HepG2 (cell line): ENCODE data around the gene B9D2. TPM values are rescaled to one million over a fixed set of nuclear protein-coding genes. Genes with fewer than 3 reads are reported as not detected.

Experiments
- CBX2 ChIP-seq, 2 experiments: fragments of 200-600 bp in 1 of 2; sonication (generic); formaldehyde crosslinking in 1 of 2; IDR thresholded peaks; 2 replicates each; pipeline versions ENCODE4 v1.7.0 to v1.8.1; 2018 to 2022; ENCODE audit warnings: low read depth in 2 of 2, low read length in 1 of 2, mild to moderate bottlenecking in 1 of 2, missing genetic modification reagents in 1 of 2
- CHD4 ChIP-seq: fragments of 200-600 bp; sonication (generic); IDR thresholded peaks from 2 replicates; pipeline ENCODE4 v1.7.0; 2017; ENCODE audit warnings: mild to moderate bottlenecking, low read length, borderline replicate concordance
- EZH2 ChIP-seq: conservative IDR thresholded peaks from 2 replicates; pipeline ENCODE4 v1.6.1; 2012; ENCODE audit warnings: mild to moderate bottlenecking, low read depth, low read length, moderate library complexity
- MXD4 ChIP-seq: IDR thresholded peaks from 2 replicates; pipeline ENCODE4 v1.6.1; 2016; ENCODE audit warnings: mild to moderate bottlenecking, missing biosample characterization, missing genetic modification reagents
- NFE2L1 ChIP-seq: sonication (generic); formaldehyde crosslinking; IDR thresholded peaks from 2 replicates; pipeline ENCODE4 v1.4.0; 2020; ENCODE audit warnings: missing genetic modification reagents, mild to moderate bottlenecking, borderline replicate concordance
- PRMT3 ChIP-seq: sonication (generic); formaldehyde crosslinking; IDR thresholded peaks from 2 replicates; pipeline ENCODE4 v1.8.1; 2022; ENCODE audit warnings: low read depth, mild to moderate bottlenecking, moderate library complexity, missing genetic modification reagents, borderline replicate concordance
- SALL2 ChIP-seq: sonication (generic); formaldehyde crosslinking; IDR thresholded peaks from 2 replicates; pipeline ENCODE4 v1.8.1; 2023; ENCODE audit warnings: mild to moderate bottlenecking, missing genetic modification reagents, inconsistent platforms
- SAP130 ChIP-seq: IDR thresholded peaks from 2 replicates; pipeline ENCODE4 v1.6.1; 2016; ENCODE audit warnings: low read depth
- SRSF1 ChIP-seq: fragments of 200-400 bp; formaldehyde crosslinking; optimal IDR thresholded peaks from 2 replicates; pipeline ENCODE3; 2017; ENCODE audit warnings: mild to moderate bottlenecking, low read depth, low read length, moderate library complexity
- ZFAT ChIP-seq: sonication (generic); formaldehyde crosslinking; conservative IDR thresholded peaks from 2 replicates; pipeline ENCODE4 v1.8.1; 2023; ENCODE audit warnings: missing genetic modification reagents, inconsistent platforms
- ZNF143 ChIP-seq: sonication (generic); formaldehyde crosslinking; IDR thresholded peaks from 2 replicates; pipeline ENCODE4 v1.4.0; 2020; ENCODE audit warnings: missing genetic modification reagents
- ZNF432 ChIP-seq: sonication (generic); formaldehyde crosslinking; IDR thresholded peaks from 2 replicates; pipeline ENCODE4 v1.5.0; 2020; ENCODE audit warnings: missing genetic modification reagents, mild to moderate bottlenecking, borderline replicate concordance
- ZNF577 ChIP-seq: sonication (generic); formaldehyde crosslinking; IDR thresholded peaks from 2 replicates; pipeline ENCODE4 v1.4.0; 2020; ENCODE audit warnings: mild to moderate bottlenecking, low read depth, missing genetic modification reagents, borderline replicate concordance
- ZNF589 ChIP-seq: sonication (generic); formaldehyde crosslinking; conservative IDR thresholded peaks from 2 replicates; pipeline ENCODE4 v1.8.0; 2022; ENCODE audit warnings: mild to moderate bottlenecking, moderate library complexity, missing genetic modification reagents
- ZSCAN25 ChIP-seq: sonication (generic); formaldehyde crosslinking; IDR thresholded peaks from 2 replicates; pipeline ENCODE4 v1.8.0; 2022; ENCODE audit warnings: mild to moderate bottlenecking, missing genetic modification reagents
- polyA plus RNA-seq, 8 experiments: library from polyadenylated mRNA; depleted of rRNA in 3 of 8; stranded (reverse) in 7 of 8; unstranded in 1 of 8; fragments of >200 nt; fragmentation: Illumina TruSeq in 4 of 8; extraction: Trizol in 4 of 8; gene quantifications; 2 replicates each; pipeline versions ENCODE4 v1.2.1 to v1.2.3, GENCODE V29; 2011 to 2016; ENCODE audit warnings: low read depth in 4 of 8, missing spikeins in 1 of 8, mixed read lengths in 1 of 8; ENCODE audit not compliant: insufficient read depth in 1 of 8
- total RNA-seq, 5 experiments: library from RNA; depleted of rRNA; stranded (reverse); fragments of >200 nt; fragmentation: Illumina TruSeq; extraction: Trizol; gene quantifications; 2 replicates each; pipeline ENCODE4 v1.2.3, GENCODE V29; 2016; ENCODE audit warnings: low read depth in 1 of 5
- TF ChIP-seq, protein P1 (sequence below): IDR thresholded peaks from 2 replicates; pipeline ENCODE4 v1.6.1; 2016; ENCODE audit warnings: control low read depth
- TF ChIP-seq, protein P2 (sequence below): sonication (generic); formaldehyde crosslinking; conservative IDR thresholded peaks from 2 replicates; pipeline ENCODE4 v1.5.0; 2020; ENCODE audit warnings: missing genetic modification reagents
- TF ChIP-seq, protein P3 (sequence below): sonication (generic); formaldehyde crosslinking; IDR thresholded peaks from 2 replicates; pipeline ENCODE4 v1.5.1; 2020; ENCODE audit warnings: missing genetic modification reagents, mild to moderate bottlenecking, borderline replicate concordance
- TF ChIP-seq, protein P4 (sequence below): sonication (generic); formaldehyde crosslinking; IDR thresholded peaks from 2 replicates; pipeline ENCODE4 v1.4.0; 2020; ENCODE audit warnings: mild to moderate bottlenecking, missing genetic modification reagents
- TF ChIP-seq, protein P5 (sequence below): sonication (generic); formaldehyde crosslinking; IDR thresholded peaks from 2 replicates; pipeline ENCODE4 v1.5.0; 2020; ENCODE audit warnings: missing genetic modification reagents

Gene B9D2
- total and polyA plus RNA-seq, 2 of the 13 experiments (the other 11 are each of a cell fraction or from before 2014, with no cell fraction given) = 3.1 to 4.4 TPM

DNA sequence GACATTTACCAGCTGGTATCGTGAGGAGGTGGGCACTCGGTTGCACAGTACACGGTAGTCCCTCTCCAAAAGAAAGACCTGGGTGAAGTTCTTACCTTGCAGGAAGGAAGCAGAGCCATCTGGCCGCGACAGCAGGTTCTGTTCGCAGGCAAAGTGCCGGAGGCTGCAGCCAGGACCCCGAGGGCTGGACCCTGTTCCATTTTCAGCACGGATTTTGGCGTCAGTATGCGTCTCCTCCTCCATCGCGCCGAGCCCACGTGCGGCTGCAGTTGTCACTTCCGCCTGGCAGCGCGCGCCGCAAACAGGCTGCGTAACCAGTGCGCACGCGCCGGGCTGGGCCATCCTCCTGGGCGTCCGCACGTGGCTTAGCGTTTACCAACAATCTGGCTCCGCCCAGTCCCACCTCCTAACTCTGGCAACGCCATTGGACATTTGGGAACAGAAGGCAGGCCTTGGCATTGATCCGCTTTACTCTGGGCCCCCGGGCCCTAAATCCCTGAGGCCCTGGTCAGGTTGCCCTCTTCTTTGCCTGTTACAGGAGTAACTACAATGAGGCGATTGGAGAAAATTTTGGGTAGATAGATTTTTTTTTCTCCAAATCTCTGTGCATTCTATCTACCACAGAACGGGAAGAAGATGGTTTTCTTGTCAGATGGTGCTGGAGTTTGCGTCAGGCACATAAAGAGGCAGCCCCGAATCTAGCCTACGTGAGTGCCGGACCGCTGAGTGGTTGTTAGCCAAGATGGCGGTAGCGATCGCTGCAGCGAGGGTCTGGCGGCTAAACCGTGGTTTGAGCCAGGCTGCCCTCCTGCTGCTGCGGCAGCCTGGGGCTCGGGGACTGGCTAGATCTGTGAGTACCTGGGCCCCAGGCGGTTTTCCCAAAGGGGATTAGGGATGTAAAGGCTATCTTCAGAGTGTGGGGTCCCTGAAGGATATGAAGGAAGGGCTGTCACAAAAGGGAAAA is 33.4 kb upstream of the B9D2 start, which contains the start of the genes BCKDHA and EXOSC5 (continued):
- TF ChIP-seq, protein P1, sequence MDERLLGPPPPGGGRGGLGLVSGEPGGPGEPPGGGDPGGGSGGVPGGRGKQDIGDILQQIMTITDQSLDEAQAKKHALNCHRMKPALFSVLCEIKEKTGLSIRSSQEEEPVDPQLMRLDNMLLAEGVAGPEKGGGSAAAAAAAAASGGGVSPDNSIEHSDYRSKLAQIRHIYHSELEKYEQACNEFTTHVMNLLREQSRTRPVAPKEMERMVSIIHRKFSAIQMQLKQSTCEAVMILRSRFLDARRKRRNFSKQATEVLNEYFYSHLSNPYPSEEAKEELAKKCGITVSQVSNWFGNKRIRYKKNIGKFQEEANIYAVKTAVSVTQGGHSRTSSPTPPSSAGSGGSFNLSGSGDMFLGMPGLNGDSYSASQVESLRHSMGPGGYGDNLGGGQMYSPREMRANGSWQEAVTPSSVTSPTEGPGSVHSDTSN = no peak
- TF ChIP-seq ZNF589 (no peak), ZNF432 (CRISPR knock-in tag) (no peak), MXD4 (CRISPR knock-in tag) (peak; percentile 100), ZSCAN25 (CRISPR knock-in tag) (peak; percentile 29; the same call in 1 of the 2 replicates), SALL2 (0 out of 2 replicates have a peak, but pooled peaks have one; percentile 66), CBX2 (IDR thresholded peaks at IDR 0.05; ENCODE audit: low read depth, low read length) (no peak), CBX2 (CRISPR knock-in tag; IDR thresholded peaks at IDR 0.05; ENCODE audit: low read depth) (peak; percentile 82; the same call in 1 of the 2 replicates), ZFAT (CRISPR knock-in tag) (no peak), ZNF577 (CRISPR knock-in tag) (no peak), EZH2 (no peak), CHD4 (no peak), PRMT3 (CRISPR knock-in tag) (no peak), SRSF1 (no peak), NFE2L1 (CRISPR knock-in tag) (no peak), ZNF143 (peak; percentile 54; the same call in 1 of the 2 replicates), SAP130 (CRISPR knock-in tag) (peak; percentile 100)
- TF ChIP-seq, protein P2, sequence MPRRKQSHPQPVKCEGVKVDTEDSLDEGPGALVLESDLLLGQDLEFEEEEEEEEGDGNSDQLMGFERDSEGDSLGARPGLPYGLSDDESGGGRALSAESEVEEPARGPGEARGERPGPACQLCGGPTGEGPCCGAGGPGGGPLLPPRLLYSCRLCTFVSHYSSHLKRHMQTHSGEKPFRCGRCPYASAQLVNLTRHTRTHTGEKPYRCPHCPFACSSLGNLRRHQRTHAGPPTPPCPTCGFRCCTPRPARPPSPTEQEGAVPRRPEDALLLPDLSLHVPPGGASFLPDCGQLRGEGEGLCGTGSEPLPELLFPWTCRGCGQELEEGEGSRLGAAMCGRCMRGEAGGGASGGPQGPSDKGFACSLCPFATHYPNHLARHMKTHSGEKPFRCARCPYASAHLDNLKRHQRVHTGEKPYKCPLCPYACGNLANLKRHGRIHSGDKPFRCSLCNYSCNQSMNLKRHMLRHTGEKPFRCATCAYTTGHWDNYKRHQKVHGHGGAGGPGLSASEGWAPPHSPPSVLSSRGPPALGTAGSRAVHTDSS = 0 out of 2 replicates have a peak, but pooled peaks have one; percentile 83
- TF ChIP-seq, protein P3, sequence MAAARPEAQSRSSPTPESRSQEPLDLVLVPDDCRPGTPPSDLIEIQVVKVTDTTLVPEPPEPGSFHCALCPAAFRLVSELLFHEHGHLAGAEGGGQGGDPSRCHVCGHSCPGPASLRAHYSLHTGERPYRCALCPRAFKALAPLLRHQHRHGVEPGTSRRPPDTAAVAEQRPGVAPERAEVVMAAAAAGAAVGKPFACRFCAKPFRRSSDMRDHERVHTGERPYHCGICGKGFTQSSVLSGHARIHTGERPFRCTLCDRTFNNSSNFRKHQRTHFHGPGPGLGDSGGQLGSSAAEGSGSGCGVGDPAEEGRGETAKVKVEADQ (CRISPR knock-in tag) = 0 out of 2 replicates have a peak, but pooled peaks have one; percentile 27
- TF ChIP-seq, protein P4, sequence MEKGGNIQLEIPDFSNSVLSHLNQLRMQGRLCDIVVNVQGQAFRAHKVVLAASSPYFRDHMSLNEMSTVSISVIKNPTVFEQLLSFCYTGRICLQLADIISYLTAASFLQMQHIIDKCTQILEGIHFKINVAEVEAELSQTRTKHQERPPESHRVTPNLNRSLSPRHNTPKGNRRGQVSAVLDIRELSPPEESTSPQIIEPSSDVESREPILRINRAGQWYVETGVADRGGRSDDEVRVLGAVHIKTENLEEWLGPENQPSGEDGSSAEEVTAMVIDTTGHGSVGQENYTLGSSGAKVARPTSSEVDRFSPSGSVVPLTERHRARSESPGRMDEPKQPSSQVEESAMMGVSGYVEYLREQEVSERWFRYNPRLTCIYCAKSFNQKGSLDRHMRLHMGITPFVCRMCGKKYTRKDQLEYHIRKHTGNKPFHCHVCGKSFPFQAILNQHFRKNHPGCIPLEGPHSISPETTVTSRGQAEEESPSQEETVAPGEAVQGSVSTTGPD (CRISPR knock-in tag) = no peak
- TF ChIP-seq, protein P5, sequence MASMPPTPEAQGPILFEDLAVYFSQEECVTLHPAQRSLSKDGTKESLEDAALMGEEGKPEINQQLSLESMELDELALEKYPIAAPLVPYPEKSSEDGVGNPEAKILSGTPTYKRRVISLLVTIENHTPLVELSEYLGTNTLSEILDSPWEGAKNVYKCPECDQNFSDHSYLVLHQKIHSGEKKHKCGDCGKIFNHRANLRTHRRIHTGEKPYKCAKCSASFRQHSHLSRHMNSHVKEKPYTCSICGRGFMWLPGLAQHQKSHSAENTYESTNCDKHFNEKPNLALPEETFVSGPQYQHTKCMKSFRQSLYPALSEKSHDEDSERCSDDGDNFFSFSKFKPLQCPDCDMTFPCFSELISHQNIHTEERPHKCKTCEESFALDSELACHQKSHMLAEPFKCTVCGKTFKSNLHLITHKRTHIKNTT = no peak
